Peyer's patch (tissue), 4 donors: ENCODE measurements around the gene CSTB.

Experiments used
- CTCF ChIP-seq, 6 experiments: fragments of 450-650 bp in 4 of 6; fragments of 200-600 bp in 2 of 6; sonication (generic) in 1 of 6; IDR thresholded peaks; one replicate each; pipeline ENCODE4 v1.5.1; 2017 to 2019; ENCODE audit warnings: antibody characterized with exemption in 6 of 6, mild to moderate bottlenecking in 3 of 6, moderate library complexity in 1 of 6
- POLR2A ChIP-seq, 2 donors: fragments of 450-650 bp; IDR thresholded peaks; one replicate each; pipeline ENCODE4 v1.5.1; 2017; ENCODE audit warnings: antibody characterized with exemption in 2 of 2, mild to moderate bottlenecking in 2 of 2, moderate library complexity in 2 of 2

GRCh38 chr21:43779660-43780059 is 3.6 kb upstream of the CSTB start:
- TF ChIP-seq CTCF (IDR thresholded peaks at IDR 0.05) (no peak), POLR2A (IDR thresholded peaks at IDR 0.05) (no peak)
